Liver (tissue), 9 donors: ENCODE data around the gene ITPK1. TPM values are rescaled to one million over a fixed set of nuclear protein-coding genes. Genes with fewer than 3 reads are reported as not detected.

Experiments used
- DNase-seq: peaks from one replicate; pipeline ENCODE4 v3.0.0-alpha.2; 2017; ENCODE audit warnings: low spot score
- H3K27ac ChIP-seq, 2 donors: one replicate each; pipeline ENCODE4 v1.7.0; 2013; ENCODE audit warnings: inconsistent platforms in 2 of 2, low read length in 2 of 2, control low read depth in 1 of 2, low read depth in 1 of 2, mild to moderate bottlenecking in 1 of 2
- H3K27me3 ChIP-seq, 4 donors: one replicate each; pipeline versions ENCODE4 v1.6.1 to v1.7.0; 2013; ENCODE audit warnings: low read length in 3 of 4, inconsistent platforms in 1 of 4, mild to moderate bottlenecking in 1 of 4, moderate library complexity in 1 of 4; ENCODE audit not compliant: control insufficient read depth in 4 of 4, insufficient read depth in 4 of 4
- H3K36me3 ChIP-seq, 4 donors: one replicate each; pipeline versions ENCODE4 v1.6.1 to v1.7.0; 2013; ENCODE audit warnings: low read length in 3 of 4, mild to moderate bottlenecking in 3 of 4, low read depth in 1 of 4, moderate library complexity in 1 of 4; ENCODE audit not compliant: control insufficient read depth in 4 of 4, insufficient read depth in 3 of 4
- H3K4me1 ChIP-seq, 4 donors: one replicate each; pipeline versions ENCODE4 v1.6.1 to v1.7.0; 2013; ENCODE audit warnings: low read length in 3 of 4, mild to moderate bottlenecking in 3 of 4, moderate library complexity in 1 of 4; ENCODE audit not compliant: control insufficient read depth in 4 of 4, insufficient read depth in 4 of 4
- H3K4me3 ChIP-seq, 3 donors: one replicate each; pipeline versions ENCODE4 v1.6.1 to v1.7.0; 2013; ENCODE audit warnings: low read length in 3 of 3, control low read depth in 1 of 3, low read depth in 1 of 3, mild to moderate bottlenecking in 1 of 3
- H3K9ac ChIP-seq, 2 donors: one replicate each; pipeline ENCODE4 v1.7.0; 2013; ENCODE audit warnings: low read length in 2 of 2, mild to moderate bottlenecking in 2 of 2, moderate library complexity in 2 of 2, control low read depth in 1 of 2, low read depth in 1 of 2
- H3K9me3 ChIP-seq, 4 donors: one replicate each; pipeline versions ENCODE4 v1.6.1 to v1.7.0; 2013; ENCODE audit warnings: low read length in 3 of 4; ENCODE audit not compliant: control insufficient read depth in 4 of 4
- ATF3 ChIP-seq: IDR thresholded peaks from 2 replicates; pipeline ENCODE4 v1.6.1; 2016; ENCODE audit warnings: antibody characterized with exemption
- CTCF ChIP-seq: fragments of 150-350 bp; IDR thresholded peaks from 2 replicates; pipeline ENCODE4 v1.5.1; 2017; ENCODE audit warnings: improper control_type of control experiment, low read depth, low read length; ENCODE audit not compliant: missing input control
- EGR1 ChIP-seq, 2 donors: IDR thresholded peaks; 2 replicates each; pipeline ENCODE4 v1.6.1; 2016 to 2018; ENCODE audit warnings: antibody characterized with exemption in 2 of 2, low read depth in 2 of 2
- FOXA1 ChIP-seq: IDR thresholded peaks from 2 replicates; pipeline ENCODE4 v1.6.1; 2016; ENCODE audit warnings: antibody characterized with exemption
- FOXA2 ChIP-seq: IDR thresholded peaks from 2 replicates; pipeline ENCODE4 v1.6.1; 2016; ENCODE audit warnings: antibody characterized with exemption
- GABPA ChIP-seq, 2 donors: IDR thresholded peaks in 1 of 2; conservative IDR thresholded peaks in 1 of 2; 2 replicates each; pipeline ENCODE4 v1.6.1; 2016; ENCODE audit warnings: antibody characterized with exemption in 2 of 2, mild to moderate bottlenecking in 1 of 2, moderate library complexity in 1 of 2
- HNF4A ChIP-seq, 2 donors: conservative IDR thresholded peaks; 2 replicates each; pipeline ENCODE4 v1.6.1; 2016; ENCODE audit warnings: antibody characterized with exemption in 2 of 2, mild to moderate bottlenecking in 2 of 2
- HNF4G ChIP-seq: IDR thresholded peaks from 2 replicates; pipeline ENCODE4 v1.6.1; 2016; ENCODE audit warnings: antibody characterized with exemption
- JUND ChIP-seq, 2 donors: IDR thresholded peaks; 2 replicates each; pipeline ENCODE4 v1.6.1; 2016; ENCODE audit warnings: antibody characterized with exemption in 2 of 2
- NR2F2 ChIP-seq: IDR thresholded peaks from 2 replicates; pipeline ENCODE4 v1.6.1; 2016; ENCODE audit warnings: antibody characterized with exemption
- RAD21 ChIP-seq, 2 donors: IDR thresholded peaks; 2 replicates each; pipeline ENCODE4 v1.6.1; 2016; ENCODE audit warnings: antibody characterized with exemption in 2 of 2, mild to moderate bottlenecking in 2 of 2
- REST ChIP-seq: IDR thresholded peaks from 2 replicates; pipeline ENCODE4 v1.6.1; 2016; ENCODE audit warnings: antibody characterized with exemption, mild to moderate bottlenecking
- RXRA ChIP-seq, 2 donors: IDR thresholded peaks; 2 replicates each; pipeline ENCODE4 v1.6.1; 2017 to 2018; ENCODE audit warnings: antibody characterized with exemption in 2 of 2, mild to moderate bottlenecking in 1 of 2
- SP1 ChIP-seq: IDR thresholded peaks from 2 replicates; pipeline ENCODE4 v1.6.1; 2018; ENCODE audit warnings: antibody characterized with exemption, mild to moderate bottlenecking
- TAF1 ChIP-seq: conservative IDR thresholded peaks from 2 replicates; pipeline ENCODE4 v1.6.1; 2016; ENCODE audit warnings: antibody characterized with exemption, mild to moderate bottlenecking
- YY1 ChIP-seq: IDR thresholded peaks from 2 replicates; pipeline ENCODE4 v1.6.1; 2016; ENCODE audit warnings: antibody characterized with exemption, mild to moderate bottlenecking
- ZBTB33 ChIP-seq: IDR thresholded peaks from 2 replicates; pipeline ENCODE4 v1.6.1; 2016; ENCODE audit warnings: antibody characterized with exemption
- WGBS: extraction: QIAGEN DNeasy Blood & Tissue Kit; methylation state at CpG from one replicate; pipeline ENCODE4 v1.1.7; 2013; 5-methylcytosine and 5-hydroxymethylcytosine counted together
- polyA plus RNA-seq, 2 donors: library from polyadenylated mRNA; stranded (reverse) in 1 of 2; unstranded in 1 of 2; fragments of 200-250 nt in 1 of 2; fragments of >200 nt in 1 of 2; fragmentation: Nextera tagmentation in 1 of 2; extraction: Ambion mirVana in 1 of 2; gene quantifications; one replicate each; pipeline versions ENCODE4 v1.2.1 to v1.2.3, GENCODE V29; 2013 to 2015
- total RNA-seq, 2 donors: library from RNA; depleted of rRNA; stranded (reverse); fragments of >200 nt; gene quantifications; one replicate each; pipeline ENCODE4 v1.2.3, GENCODE V29; 2014
- TF ChIP-seq, protein P1 (sequence below): IDR thresholded peaks from 2 replicates; pipeline ENCODE4 v1.6.1; 2016; ENCODE audit warnings: antibody characterized with exemption
- donor health status: healthy.
- donor health status: healthy.
- donor health status: healthy.
- donor health status: healthy.
- donor health status: healthy.

ITPK1 gene
- total and polyA plus RNA-seq, 4 donors = 9.0 to 41.2 (median 20.4) TPM

GRCh38 chr14:93133464-93133863, 17.7 kb upstream of the ITPK1 start:
- Histone ChIP-seq H3K36me3 (no peaks in the 10 kb centered on the region), H3K9ac (no peak overlapping the region), H3K4me3 (no peak overlapping the region), H3K9me3 (no peaks in the 10 kb centered on the region), H3K4me1 (peaks cover 14 to 62% (median 47%) of the 10 kb centered on the region in 4 donors), H3K27me3 (no peaks in the 10 kb centered on the region), H3K27ac (peak overlapping the region in 1 of 2 donors; percentile 34)
- TF ChIP-seq CTCF = no peak
- TF ChIP-seq RAD21 (IDR thresholded peaks at IDR 0.05) = peak in 1 of 2 donors; percentile 7
- peak; percentile 9 for TF ChIP-seq FOXA2
- TF ChIP-seq TAF1 = no peak
- TF ChIP-seq HNF4A (conservative IDR thresholded peaks at IDR 0.05) = peak; percentile 6 to 43
- TF ChIP-seq HNF4G = no peak
- TF ChIP-seq ZBTB33 = no peak
- TF ChIP-seq RXRA (IDR thresholded peaks at IDR 0.05) = peak; percentile 10 to 72
- TF ChIP-seq SP1 = peak; percentile 27
- no peak for TF ChIP-seq GABPA (IDR thresholded peaks at IDR 0.05 in 1 of 2, conservative IDR thresholded peaks at IDR 0.05 in 1 of 2)
- TF ChIP-seq JUND (IDR thresholded peaks at IDR 0.05) = no peak
- no peak for TF ChIP-seq NR2F2
- TF ChIP-seq REST = no peak
- TF ChIP-seq EGR1 (IDR thresholded peaks at IDR 0.05; ENCODE audit: low read depth in 2 of 2) = no peak
- TF ChIP-seq, protein P1, sequence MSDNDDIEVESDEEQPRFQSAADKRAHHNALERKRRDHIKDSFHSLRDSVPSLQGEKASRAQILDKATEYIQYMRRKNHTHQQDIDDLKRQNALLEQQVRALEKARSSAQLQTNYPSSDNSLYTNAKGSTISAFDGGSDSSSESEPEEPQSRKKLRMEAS = no peak
- TF ChIP-seq ATF3 = no peak
- no peak for TF ChIP-seq FOXA1
- TF ChIP-seq YY1 = peak; percentile 33
- WGBS = 34% methylated on average over 8 of the region's 8 CpGs
- no peak for DNase-seq
